ENCODE data around the gene IPO4.

DNA sequence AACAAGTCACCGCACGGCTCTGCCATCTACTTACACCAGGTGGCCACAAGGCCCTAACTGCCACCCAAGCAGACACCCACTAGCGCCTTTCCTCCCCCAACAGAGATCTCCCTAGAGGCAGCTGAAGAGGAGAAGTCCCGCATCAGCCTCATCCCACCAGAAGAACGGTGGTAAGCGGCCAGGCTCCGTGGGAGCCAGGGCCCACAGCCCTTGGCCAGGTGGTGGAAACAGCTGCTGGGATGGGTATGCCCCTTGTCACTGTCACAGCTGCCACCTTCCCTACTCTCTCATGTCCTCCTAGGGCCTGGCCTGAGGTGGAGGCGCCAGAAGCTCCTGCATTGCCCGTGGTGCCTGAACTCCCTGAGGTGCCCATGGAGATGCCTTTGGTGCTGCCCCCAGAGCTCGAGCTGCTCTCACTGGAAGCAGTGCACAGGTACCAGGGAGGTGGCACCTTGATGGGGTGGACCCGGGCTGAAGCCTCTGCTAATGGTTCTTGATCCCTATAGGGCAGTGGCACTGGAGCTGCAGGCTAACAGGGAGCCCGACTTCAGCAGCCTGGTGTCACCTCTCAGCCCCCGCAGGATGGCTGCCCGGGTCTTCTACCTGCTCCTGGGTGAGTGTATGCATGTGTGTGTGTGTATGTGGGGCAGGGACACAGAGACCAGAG, 9.2 kb downstream of the IPO4 start:
- TF ChIP-seq, protein P1, sequence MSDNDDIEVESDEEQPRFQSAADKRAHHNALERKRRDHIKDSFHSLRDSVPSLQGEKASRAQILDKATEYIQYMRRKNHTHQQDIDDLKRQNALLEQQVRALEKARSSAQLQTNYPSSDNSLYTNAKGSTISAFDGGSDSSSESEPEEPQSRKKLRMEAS (IDR thresholded peaks at IDR 0.05): no peak
- no peak for TF ChIP-seq PHF8 (conservative IDR thresholded peaks at IDR 0.05; ENCODE audit: low read depth, low read length)
- no peak for TF ChIP-seq TEAD4 (IDR thresholded peaks at IDR 0.05; ENCODE audit: low read depth, low read length)
- no peak for TF ChIP-seq EZH2 (IDR thresholded peaks at IDR 0.05; ENCODE audit: low read depth, low read length, severe bottlenecking)
- no peak for TF ChIP-seq TAF1 (IDR thresholded peaks at IDR 0.05; ENCODE audit: low read depth, low read length)
- TF ChIP-seq, protein P2, sequence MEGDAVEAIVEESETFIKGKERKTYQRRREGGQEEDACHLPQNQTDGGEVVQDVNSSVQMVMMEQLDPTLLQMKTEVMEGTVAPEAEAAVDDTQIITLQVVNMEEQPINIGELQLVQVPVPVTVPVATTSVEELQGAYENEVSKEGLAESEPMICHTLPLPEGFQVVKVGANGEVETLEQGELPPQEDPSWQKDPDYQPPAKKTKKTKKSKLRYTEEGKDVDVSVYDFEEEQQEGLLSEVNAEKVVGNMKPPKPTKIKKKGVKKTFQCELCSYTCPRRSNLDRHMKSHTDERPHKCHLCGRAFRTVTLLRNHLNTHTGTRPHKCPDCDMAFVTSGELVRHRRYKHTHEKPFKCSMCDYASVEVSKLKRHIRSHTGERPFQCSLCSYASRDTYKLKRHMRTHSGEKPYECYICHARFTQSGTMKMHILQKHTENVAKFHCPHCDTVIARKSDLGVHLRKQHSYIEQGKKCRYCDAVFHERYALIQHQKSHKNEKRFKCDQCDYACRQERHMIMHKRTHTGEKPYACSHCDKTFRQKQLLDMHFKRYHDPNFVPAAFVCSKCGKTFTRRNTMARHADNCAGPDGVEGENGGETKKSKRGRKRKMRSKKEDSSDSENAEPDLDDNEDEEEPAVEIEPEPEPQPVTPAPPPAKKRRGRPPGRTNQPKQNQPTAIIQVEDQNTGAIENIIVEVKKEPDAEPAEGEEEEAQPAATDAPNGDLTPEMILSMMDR (IDR thresholded peaks at IDR 0.05; ENCODE audit: control extremely low read depth in 1 of 3, insufficient read depth in 1 of 3, low read depth in 1 of 3, low read length in 3 of 3): no peak

Data from H1 (cell line).